T-helper 2 cell treated with Interferon-gamma antibody and Interleukin-4, amounts not matched to agents 100 ng/mL and 5 ng/mL, for 36 hours (primary cell): ENCODE measurements around the gene SP2. TPM values are rescaled to one million over a fixed set of nuclear protein-coding genes. Genes with fewer than 3 reads are reported as not detected.

Experiments used
- intact Hi-C: fragments of 100-400 bp; cut with micrococcal nuclease; formaldehyde crosslinking; loops from one replicate; pipeline ENCODE4 v1.15.1; 2023
- total RNA-seq: library from RNA; stranded (reverse); gene quantifications from 2 replicates; pipeline ENCODE4 v1.2.3, GENCODE V29; 2022

The SP2 gene
- total RNA-seq, 1 donor from 2014 or later: 30.8 TPM

GRCh38 chr17:47889734-47890529 is 6.1 kb upstream of the SP2 start:
- intact Hi-C loops: loop anchor here (1.0 to 2.0 kb wide), 2 partner anchors 49 to 113 kb away; partner anchors contain the start of gene SCRN2

GRCh38 chr17:47891545-47892088 is 4.4 kb upstream of the SP2 start:
- intact Hi-C loops: loop anchor here (2.0 kb wide), 1 partner anchor 115 kb away; no protein-coding TSS in a partner anchor

- intact Hi-C loops: loop anchor here (2.0 to 5.0 kb wide), 4 partner anchors 54 to 1013 kb away; partner anchors contain the start of genes TBX21 and UBE2Z
These were observed 1.3 kb upstream of the SP2 start for GRCh38 chr17:47894498-47895346.

GRCh38 chr17:47895347-47895855 is 635 bp upstream of the SP2 start:
- intact Hi-C loops: loop anchor here (2.0 to 5.0 kb wide), 4 partner anchors 53 to 1012 kb away; partner anchors contain the start of genes TBX21 and UBE2Z

GRCh38 chr17:47896672-47897490 is 845 bp downstream of the SP2 start:
- intact Hi-C loops: loop anchor here (1.0 to 5.0 kb wide), 6 partner anchors 44 to 1010 kb away; partner anchors contain the start of genes KPNB1, LRRC46, MRPL10 and PNPO

GRCh38 chr17:47897561-47897960 is 1.5 kb downstream of the SP2 start:
- intact Hi-C loops: loop anchor here (5.0 kb wide), 2 partner anchors 165 to 1010 kb away; partner anchors contain the start of genes TBX21 and UBE2Z

GRCh38 chr17:47898241-47898640 is 2.2 kb downstream of the SP2 start:
- intact Hi-C loops: loop anchor here (5.0 kb wide), 2 partner anchors 166 to 1009 kb away; partner anchors contain the start of genes TBX21 and UBE2Z

GRCh38 chr17:47899643-47900042 is 3.6 kb downstream of the SP2 start:
- intact Hi-C loops: loop anchor here (5.0 kb wide), 2 partner anchors 167 to 1008 kb away; partner anchors contain the start of genes TBX21 and UBE2Z

GRCh38 chr17:47901423-47901822 is 5.4 kb downstream of the SP2 start:
- intact Hi-C loops: no loop called here

- intact Hi-C loops: no loop called here
These were observed 6.2 kb downstream of the SP2 start for GRCh38 chr17:47902039-47902744.

GRCh38 chr17:47905221-47905733 is 9.2 kb downstream of the SP2 start:
- intact Hi-C loops: no loop called here

- intact Hi-C loops: no loop called here
These were observed 10.4 kb downstream of the SP2 start for GRCh38 chr17:47906443-47906842.

GRCh38 chr17:47907932-47908562 is 12.0 kb downstream of the SP2 start:
- intact Hi-C loops: no loop called here

GRCh38 chr17:47913050-47913449 is 17.0 kb downstream of the SP2 start:
- intact Hi-C loops: no loop called here

- intact Hi-C loops: no loop called here
These were observed 18.4 kb downstream of the SP2 start for GRCh38 chr17:47914306-47914948.

GRCh38 chr17:47915776-47916398 is 19.9 kb downstream of the SP2 start:
- intact Hi-C loops: no loop called here

GRCh38 chr17:47916489-47917208 is 20.6 kb downstream of the SP2 start:
- intact Hi-C loops: no loop called here
